ENCODE data around the gene UCK1. TPM values are rescaled to one million over a fixed set of nuclear protein-coding genes. Genes with fewer than 3 reads are reported as not detected.

UCK1 gene
- total and polyA plus RNA-seq, 2 of the 4 experiments (the other 2 are of a cell fraction) = 17.9 to 21.4 TPM

GRCh38 chr9:131562032-131562959, 31.2 kb upstream of the UCK1 start:
- BruUV-seq (replicated peaks) = no TSS peak
- H3K79me1 ChIP-seq (ENCODE audit: low read depth in 1 of 2, low read length in 2 of 2) = no peaks in the 10 kb centered on the region
- H3K4ac ChIP-seq (ENCODE audit: low read depth, low read length) = no peak overlapping the region
- no peaks in the 10 kb centered on the region for H3K27me3 ChIP-seq (ENCODE audit: control insufficient read depth, insufficient read depth, low read length)
- no peak overlapping the region for H2BK5ac ChIP-seq (ENCODE audit: low read depth, low read length, poor library complexity, severe bottlenecking)
- H3K9me3 ChIP-seq (ENCODE audit: control insufficient read depth, insufficient read depth, low read length) = peaks cover 3% of the 10 kb centered on the region
- in situ Hi-C loops (cut with MboI; ENCODE audit: low sequenced_read_pairs) = no loop called here
- no peak overlapping the region for H4K8ac ChIP-seq (ENCODE audit: low read depth in 2 of 2, low read length in 2 of 2)
- no peak overlapping the region for H3K4me2 ChIP-seq (ENCODE audit: low read depth, low read length)
- dilution Hi-C loops (cut with HindIII; ENCODE audit: low sequenced_read_pairs, unreplicated experiment) = no loop called here
- no peak for TF ChIP-seq NFE2L2 (IDR thresholded peaks at IDR 0.05; ENCODE audit: low read depth, low read length)
- no peak for TF ChIP-seq RCOR1 (IDR thresholded peaks at IDR 0.05; ENCODE audit: insufficient replicate concordance, low read length)
- no peak for TF ChIP-seq ELK1 (IDR thresholded peaks at IDR 0.05; ENCODE audit: borderline replicate concordance, low read depth, low read length)
- no peak for TF ChIP-seq USF2 (IDR thresholded peaks at IDR 0.05; ENCODE audit: low read depth, low read length)
- TF ChIP-seq POLR2A (IDR thresholded peaks at IDR 0.05; ENCODE audit: low read depth, low read length) = no peak
- TF ChIP-seq CEBPB (IDR thresholded peaks at IDR 0.05; ENCODE audit: low read depth, low read length) = peak; percentile 53; the same call in 1 of the 2 replicates
- no peak overlapping the region for H2AK9ac ChIP-seq (replicated peaks; ENCODE audit: low read depth, low read length, poor library complexity)
- no peaks in the 10 kb centered on the region for H3K9me1 ChIP-seq (ENCODE audit: insufficient read depth, low read length)
- no peaks in the 10 kb centered on the region for H4K20me1 ChIP-seq (ENCODE audit: insufficient read depth, low read length)
- H3K56ac ChIP-seq (ENCODE audit: extremely low read depth, insufficient read depth, low read length) = no peak overlapping the region
- no peaks in the 10 kb centered on the region for H3K4me1 ChIP-seq (ENCODE audit: control insufficient read depth, insufficient read depth, low read length)
- H2AFZ ChIP-seq (replicated peaks; ENCODE audit: low read length, poor library complexity) = no peak overlapping the region
- intact Hi-C loops (cut with micrococcal nuclease) = no loop called here
- no CpG with 5 or more reads among the region's 9 CpGs for WGBS, 2 experiments (ENCODE audit: extremely low coverage in 2 of 2, insufficient read length in 1 of 2)
- no peak overlapping the region for H3K18ac ChIP-seq (ENCODE audit: low read depth, low read length)
- DNase-seq (peak; percentile 21), ATAC-seq (ENCODE audit: low read depth) (no peak)
- no peak overlapping the region for H3K4me3 ChIP-seq (ENCODE audit: insufficient read depth, low read depth, low read length)
- CTCF ChIA-PET = no interaction called here
- no peak overlapping the region for H3K14ac ChIP-seq (replicated peaks; ENCODE audit: low read depth, low read length)
- POLR2A ChIA-PET (ENCODE audit: unreplicated experiment) = no interaction called here
- no peak overlapping the region for H2BK120ac ChIP-seq (ENCODE audit: low read depth, low read length)
- H3K36me3 ChIP-seq (ENCODE audit: control insufficient read depth, insufficient read depth, low read length) = no peaks in the 10 kb centered on the region
- no peak overlapping the region for H3K23ac ChIP-seq (ENCODE audit: low read depth, low read length)
- H4K5ac ChIP-seq (ENCODE audit: low read depth, low read length) = no peak overlapping the region
- no peak overlapping the region for H2BK15ac ChIP-seq (ENCODE audit: low read depth, low read length)
- no peak overlapping the region for H4K91ac ChIP-seq (ENCODE audit: insufficient read depth, low read depth, low read length)
- no peak overlapping the region for H3K27ac ChIP-seq (ENCODE audit: insufficient read depth, low read length)
- no peak overlapping the region for H3K9ac ChIP-seq (ENCODE audit: low read depth, low read length)
- H2AK5ac ChIP-seq (ENCODE audit: low read depth, low read length) = no peak overlapping the region
- no peak overlapping the region for H2BK20ac ChIP-seq (ENCODE audit: low read depth, low read length)
